ENCODE measurements around the gene DIRAS2. TPM values are rescaled to one million over a fixed set of nuclear protein-coding genes. Genes with fewer than 3 reads are reported as not detected.

DIRAS2 gene
- polyA plus RNA-seq, 3 donors, result not detected

- H3K79me2 ChIP-seq (ENCODE audit: insufficient read depth, low read length), result no peaks in the 10 kb centered on the region
- Mint-ChIP-seq H3K36me3 (peaks cover 0 to 3% of the 10 kb centered on the region in 2 donors), H3K27me3 (ENCODE audit: low read depth in 3 of 3) (peaks cover 24 to 28% (median 26%) of the 10 kb centered on the region in 3 donors), H3K9me3 (peaks cover 0 to 3% (median 0%) of the 10 kb centered on the region in 7 donors), H3K27ac (no peak overlapping the region), H3K4me3 (no peak overlapping the region), H3K4me1 (peaks cover 7% of the 10 kb centered on the region)
- TF ChIP-seq, protein P1, sequence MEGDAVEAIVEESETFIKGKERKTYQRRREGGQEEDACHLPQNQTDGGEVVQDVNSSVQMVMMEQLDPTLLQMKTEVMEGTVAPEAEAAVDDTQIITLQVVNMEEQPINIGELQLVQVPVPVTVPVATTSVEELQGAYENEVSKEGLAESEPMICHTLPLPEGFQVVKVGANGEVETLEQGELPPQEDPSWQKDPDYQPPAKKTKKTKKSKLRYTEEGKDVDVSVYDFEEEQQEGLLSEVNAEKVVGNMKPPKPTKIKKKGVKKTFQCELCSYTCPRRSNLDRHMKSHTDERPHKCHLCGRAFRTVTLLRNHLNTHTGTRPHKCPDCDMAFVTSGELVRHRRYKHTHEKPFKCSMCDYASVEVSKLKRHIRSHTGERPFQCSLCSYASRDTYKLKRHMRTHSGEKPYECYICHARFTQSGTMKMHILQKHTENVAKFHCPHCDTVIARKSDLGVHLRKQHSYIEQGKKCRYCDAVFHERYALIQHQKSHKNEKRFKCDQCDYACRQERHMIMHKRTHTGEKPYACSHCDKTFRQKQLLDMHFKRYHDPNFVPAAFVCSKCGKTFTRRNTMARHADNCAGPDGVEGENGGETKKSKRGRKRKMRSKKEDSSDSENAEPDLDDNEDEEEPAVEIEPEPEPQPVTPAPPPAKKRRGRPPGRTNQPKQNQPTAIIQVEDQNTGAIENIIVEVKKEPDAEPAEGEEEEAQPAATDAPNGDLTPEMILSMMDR (IDR thresholded peaks at IDR 0.05), result no peak
- no peaks in the 10 kb centered on the region for H4K20me1 ChIP-seq (ENCODE audit: insufficient read depth, low read length)
- peaks cover 0 to 4% of the 10 kb centered on the region in 2 donors for H3K4me1 ChIP-seq (ENCODE audit: control insufficient read depth in 1 of 2, insufficient read depth in 2 of 2, low read length in 2 of 2)
- H3K36me3 ChIP-seq (replicated peaks in 1 of 2; ENCODE audit: control insufficient read depth in 1 of 2, insufficient read depth in 2 of 2, low read length in 2 of 2), result no peaks in the 10 kb centered on the region
- no peak overlapping the region for H3K27ac ChIP-seq (ENCODE audit: low read depth in 1 of 2, low read length in 2 of 2)
- no peak overlapping the region for H2AFZ ChIP-seq (ENCODE audit: insufficient read depth, low read depth, low read length, poor library complexity, severe bottlenecking)
- intact Hi-C loops (cut with micrococcal nuclease), result no loop called here
- H3K9ac ChIP-seq (ENCODE audit: insufficient read depth, low read length, poor library complexity, severe bottlenecking), result no peak overlapping the region
- H3K27me3 ChIP-seq (ENCODE audit: control insufficient read depth in 2 of 2, insufficient read depth in 2 of 2, low read length in 2 of 2), result peaks cover 31 to 32% of the 10 kb centered on the region in 2 donors
- 99% methylated on average over 7 of the region's 7 CpGs for WGBS (ENCODE audit: insufficient coverage)
- DNase-seq, result no peak
- H3K4me3 ChIP-seq (replicated peaks in 1 of 3; ENCODE audit: low read depth in 2 of 3, low read length in 3 of 3), result no peak overlapping the region
- H3K4me2 ChIP-seq (replicated peaks; ENCODE audit: extremely low read depth, low read length, poor library complexity, severe bottlenecking), result no peak overlapping the region
- peaks cover 0 to 9% of the 10 kb centered on the region in 2 donors for H3K9me3 ChIP-seq (replicated peaks in 1 of 2; ENCODE audit: control insufficient read depth in 1 of 2, insufficient read depth in 1 of 2, low read length in 2 of 2)
Observed at GRCh38 chr9:90637626-90638025, 5.0 kb downstream of the DIRAS2 start.

GRCh38 chr9:90632647-90633207 lies 9.9 kb downstream of the DIRAS2 start:
- no peak overlapping the region for H3K27ac Mint-ChIP-seq

More at GRCh38 chr9:90632647-90633207, 9.9 kb downstream of the DIRAS2 start:
- TF ChIP-seq, protein P1 (IDR thresholded peaks at IDR 0.05), result no peak
- Histone ChIP-seq H3K27ac (ENCODE audit: low read depth in 1 of 2, low read length in 2 of 2) (no peak overlapping the region), H3K36me3 (replicated peaks in 1 of 2; ENCODE audit: control insufficient read depth in 1 of 2, insufficient read depth in 2 of 2, low read length in 2 of 2) (no peaks in the 10 kb centered on the region), H3K9me3 (replicated peaks in 1 of 2; ENCODE audit: control insufficient read depth in 1 of 2, insufficient read depth in 1 of 2, low read length in 2 of 2) (no peaks in the 10 kb centered on the region), H3K4me3 (replicated peaks in 1 of 3; ENCODE audit: low read depth in 2 of 3, low read length in 3 of 3) (no peak overlapping the region), H3K79me2 (ENCODE audit: insufficient read depth, low read length) (no peaks in the 10 kb centered on the region), H3K27me3 (ENCODE audit: control insufficient read depth in 2 of 2, insufficient read depth in 2 of 2, low read length in 2 of 2) (peaks cover 0 to 6% of the 10 kb centered on the region in 2 donors), H3K4me2 (replicated peaks; ENCODE audit: extremely low read depth, low read length, poor library complexity, severe bottlenecking) (no peak overlapping the region), H3K4me1 (ENCODE audit: control insufficient read depth in 1 of 2, insufficient read depth in 2 of 2, low read length in 2 of 2) (no peaks in the 10 kb centered on the region), H2AFZ (ENCODE audit: insufficient read depth, low read depth, low read length, poor library complexity, severe bottlenecking) (no peak overlapping the region), H3K9ac (ENCODE audit: insufficient read depth, low read length, poor library complexity, severe bottlenecking) (no peak overlapping the region), H4K20me1 (ENCODE audit: insufficient read depth, low read length) (no peaks in the 10 kb centered on the region)
- Mint-ChIP-seq H3K27me3 (ENCODE audit: low read depth in 3 of 3) (no peaks in the 10 kb centered on the region), H3K36me3 (no peaks in the 10 kb centered on the region), H3K4me3 (no peak overlapping the region), H3K4me1 (no peaks in the 10 kb centered on the region), H3K9me3 (peaks cover 0 to 2% (median 0%) of the 10 kb centered on the region in 7 donors)
- intact Hi-C loops (cut with micrococcal nuclease), result no loop called here
- WGBS (ENCODE audit: insufficient coverage), result 91% methylated on average over 7 of the region's 8 CpGs
- DNase-seq, result no peak
